ENCODE data around the gene GFPT2.

Gene GFPT2

GRCh38 chr5:180287404-180287803, 65.7 kb downstream of the GFPT2 start:
- Histone ChIP-seq H3K4me3 (ENCODE audit: low read depth in 1 of 2, low read length in 2 of 2) (no peak overlapping the region), H3K4me1 (ENCODE audit: insufficient read depth, low read length) (peaks cover 20% of the 10 kb centered on the region), H3K36me3 (ENCODE audit: insufficient read depth, low read length) (peaks cover 5% of the 10 kb centered on the region), H3K27ac (ENCODE audit: low read depth, low read length) (no peak overlapping the region), H3K27me3 (ENCODE audit: control insufficient read depth in 1 of 2, insufficient read depth in 2 of 2, low read length in 2 of 2) (no peaks in the 10 kb centered on the region), H3K9me3 (ENCODE audit: low read length) (no peaks in the 10 kb centered on the region), H3K9ac (ENCODE audit: low read length) (no peak overlapping the region)

GRCh38 chr5:180284149-180284548, 69.0 kb downstream of the GFPT2 start:
- peaks cover under 1% of the 10 kb centered on the region for H3K4me1 ChIP-seq (ENCODE audit: insufficient read depth, low read length)
- H3K4me3 ChIP-seq (ENCODE audit: low read depth in 1 of 2, low read length in 2 of 2) = no peak overlapping the region
- H3K27ac ChIP-seq (ENCODE audit: low read depth, low read length) = no peak overlapping the region
- H3K9me3 ChIP-seq (ENCODE audit: low read length) = no peaks in the 10 kb centered on the region
- peaks cover 22% of the 10 kb centered on the region for H3K36me3 ChIP-seq (ENCODE audit: insufficient read depth, low read length)
- H3K27me3 ChIP-seq (ENCODE audit: control insufficient read depth in 1 of 2, insufficient read depth in 2 of 2, low read length in 2 of 2) = no peaks in the 10 kb centered on the region
- no peak overlapping the region for H3K9ac ChIP-seq (ENCODE audit: low read length)

GRCh38 chr5:180283026-180283615, 70.0 kb downstream of the GFPT2 start:
- Histone ChIP-seq H3K36me3 (ENCODE audit: insufficient read depth, low read length) (peaks cover 25% of the 10 kb centered on the region), H3K4me1 (ENCODE audit: insufficient read depth, low read length) (no peaks in the 10 kb centered on the region), H3K9me3 (ENCODE audit: low read length) (no peaks in the 10 kb centered on the region), H3K4me3 (ENCODE audit: low read depth in 1 of 2, low read length in 2 of 2) (no peak overlapping the region), H3K27me3 (ENCODE audit: control insufficient read depth in 1 of 2, insufficient read depth in 2 of 2, low read length in 2 of 2) (no peaks in the 10 kb centered on the region), H3K9ac (ENCODE audit: low read length) (no peak overlapping the region), H3K27ac (ENCODE audit: low read depth, low read length) (no peak overlapping the region)

- Histone ChIP-seq H3K9me3 (ENCODE audit: low read length) (no peaks in the 10 kb centered on the region), H3K36me3 (ENCODE audit: insufficient read depth, low read length) (peaks cover 25% of the 10 kb centered on the region), H3K4me3 (ENCODE audit: low read depth in 1 of 2, low read length in 2 of 2) (no peak overlapping the region), H3K9ac (ENCODE audit: low read length) (no peak overlapping the region), H3K27ac (ENCODE audit: low read depth, low read length) (no peak overlapping the region), H3K4me1 (ENCODE audit: insufficient read depth, low read length) (no peaks in the 10 kb centered on the region), H3K27me3 (ENCODE audit: control insufficient read depth in 1 of 2, insufficient read depth in 2 of 2, low read length in 2 of 2) (no peaks in the 10 kb centered on the region)
Measured at GRCh38 chr5:180282281-180282680, 70.9 kb downstream of the GFPT2 start.

- H3K36me3 ChIP-seq (ENCODE audit: insufficient read depth, low read length) = peaks cover 25% of the 10 kb centered on the region
Measured at GRCh38 chr5:180281706-180282105, 71.4 kb downstream of the GFPT2 start.

GRCh38 chr5:180274695-180275094, 78.4 kb downstream of the GFPT2 start:
- H3K4me3 ChIP-seq (ENCODE audit: low read depth in 1 of 2, low read length in 2 of 2) = no peak overlapping the region
- peaks cover 7% of the 10 kb centered on the region for H3K9me3 ChIP-seq (ENCODE audit: low read length)
- peaks cover 14% of the 10 kb centered on the region for H3K36me3 ChIP-seq (ENCODE audit: insufficient read depth, low read length)

More at GRCh38 chr5:180281706-180282105, 71.4 kb downstream of the GFPT2 start:
- Histone ChIP-seq H3K9me3 (ENCODE audit: low read length) (no peaks in the 10 kb centered on the region), H3K27ac (ENCODE audit: low read depth, low read length) (no peak overlapping the region), H3K27me3 (ENCODE audit: control insufficient read depth in 1 of 2, insufficient read depth in 2 of 2, low read length in 2 of 2) (no peaks in the 10 kb centered on the region), H3K4me1 (ENCODE audit: insufficient read depth, low read length) (no peaks in the 10 kb centered on the region), H3K4me3 (ENCODE audit: low read depth in 1 of 2, low read length in 2 of 2) (no peak overlapping the region), H3K9ac (ENCODE audit: low read length) (no peak overlapping the region)

GRCh38 chr5:180271221-180271620, 81.9 kb downstream of the GFPT2 start:
- Histone ChIP-seq H3K4me1 (ENCODE audit: insufficient read depth, low read length) (no peaks in the 10 kb centered on the region), H3K9ac (ENCODE audit: low read length) (no peak overlapping the region), H3K36me3 (ENCODE audit: insufficient read depth, low read length) (peaks cover 13% of the 10 kb centered on the region), H3K27ac (ENCODE audit: low read depth, low read length) (no peak overlapping the region), H3K9me3 (ENCODE audit: low read length) (peaks cover 12% of the 10 kb centered on the region), H3K4me3 (ENCODE audit: low read depth in 1 of 2, low read length in 2 of 2) (no peak overlapping the region), H3K27me3 (ENCODE audit: control insufficient read depth in 1 of 2, insufficient read depth in 2 of 2, low read length in 2 of 2) (no peaks in the 10 kb centered on the region)

More at GRCh38 chr5:180274695-180275094, 78.4 kb downstream of the GFPT2 start:
- no peak overlapping the region for H3K9ac ChIP-seq (ENCODE audit: low read length)
- H3K27ac ChIP-seq (ENCODE audit: low read depth, low read length) = no peak overlapping the region
- H3K27me3 ChIP-seq (ENCODE audit: control insufficient read depth in 1 of 2, insufficient read depth in 2 of 2, low read length in 2 of 2) = no peaks in the 10 kb centered on the region
- H3K4me1 ChIP-seq (ENCODE audit: insufficient read depth, low read length) = no peaks in the 10 kb centered on the region

- Histone ChIP-seq H3K9me3 (ENCODE audit: low read length) (peaks cover 66% of the 10 kb centered on the region), H3K27ac (ENCODE audit: low read depth, low read length) (no peak overlapping the region)
Measured at GRCh38 chr5:180259260-180259611, 93.9 kb downstream of the GFPT2 start.

GRCh38 chr5:180253036-180253824, 99.9 kb downstream of the GFPT2 start:
- Histone ChIP-seq H3K27me3 (ENCODE audit: control insufficient read depth in 1 of 2, insufficient read depth in 2 of 2, low read length in 2 of 2) (no peaks in the 10 kb centered on the region), H3K27ac (ENCODE audit: low read depth, low read length) (no peak overlapping the region), H3K9ac (ENCODE audit: low read length) (no peak overlapping the region), H3K9me3 (ENCODE audit: low read length) (peaks cover 36% of the 10 kb centered on the region), H3K36me3 (ENCODE audit: insufficient read depth, low read length) (peaks cover 26% of the 10 kb centered on the region), H3K4me3 (ENCODE audit: low read depth in 1 of 2, low read length in 2 of 2) (no peak overlapping the region), H3K4me1 (ENCODE audit: insufficient read depth, low read length) (no peaks in the 10 kb centered on the region)

More at GRCh38 chr5:180259260-180259611, 93.9 kb downstream of the GFPT2 start:
- H3K27me3 ChIP-seq (ENCODE audit: control insufficient read depth in 1 of 2, insufficient read depth in 2 of 2, low read length in 2 of 2) = no peaks in the 10 kb centered on the region
- H3K9ac ChIP-seq (ENCODE audit: low read length) = no peak overlapping the region
- no peaks in the 10 kb centered on the region for H3K4me1 ChIP-seq (ENCODE audit: insufficient read depth, low read length)
- H3K36me3 ChIP-seq (ENCODE audit: insufficient read depth, low read length) = peaks cover 51% of the 10 kb centered on the region
- no peak overlapping the region for H3K4me3 ChIP-seq (ENCODE audit: low read depth in 1 of 2, low read length in 2 of 2)

GRCh38 chr5:180251887-180252286, 101.2 kb downstream of the GFPT2 start:
- peaks cover 29% of the 10 kb centered on the region for H3K36me3 ChIP-seq (ENCODE audit: insufficient read depth, low read length)
- H3K9me3 ChIP-seq (ENCODE audit: low read length) = peaks cover 22% of the 10 kb centered on the region
- H3K27me3 ChIP-seq (ENCODE audit: control insufficient read depth in 1 of 2, insufficient read depth in 2 of 2, low read length in 2 of 2) = no peaks in the 10 kb centered on the region
- H3K4me3 ChIP-seq (ENCODE audit: low read depth in 1 of 2, low read length in 2 of 2) = no peak overlapping the region
- no peaks in the 10 kb centered on the region for H3K4me1 ChIP-seq (ENCODE audit: insufficient read depth, low read length)
- no peak overlapping the region for H3K9ac ChIP-seq (ENCODE audit: low read length)
- H3K27ac ChIP-seq (ENCODE audit: low read depth, low read length) = no peak overlapping the region

GRCh38 chr5:180251141-180251540, 102.0 kb downstream of the GFPT2 start:
- Histone ChIP-seq H3K27me3 (ENCODE audit: control insufficient read depth in 1 of 2, insufficient read depth in 2 of 2, low read length in 2 of 2) (no peaks in the 10 kb centered on the region), H3K9me3 (ENCODE audit: low read length) (peaks cover 21% of the 10 kb centered on the region), H3K4me3 (ENCODE audit: low read depth in 1 of 2, low read length in 2 of 2) (no peak overlapping the region), H3K9ac (ENCODE audit: low read length) (no peak overlapping the region), H3K4me1 (ENCODE audit: insufficient read depth, low read length) (no peaks in the 10 kb centered on the region), H3K27ac (ENCODE audit: low read depth, low read length) (no peak overlapping the region), H3K36me3 (ENCODE audit: insufficient read depth, low read length) (peaks cover 29% of the 10 kb centered on the region)

Data from muscle layer of colon (tissue), 2 donors.